Left lung (tissue), 10 donors: Measurements from ENCODE around the gene FGF14. TPM values are rescaled to one million over a fixed set of nuclear protein-coding genes. Genes with fewer than 3 reads are reported as not detected.

Experiments used
- ATAC-seq: fragments of 200-7000 bp; cut with Tn5 transposase; one replicate; pipeline ENCODE4 v1.9.1; 2020; ENCODE audit warnings: moderate library complexity
- DNase-seq, 4 donors: peaks; one replicate each; pipeline ENCODE4 v3.0.0-alpha.2; 2013 to 2020
- H3K27ac ChIP-seq, 2 donors: fragments of 200-600 bp; sonication (generic) in 1 of 2; one replicate each; pipeline versions ENCODE4 v1.5.0 to v1.8.0; 2020 to 2021
- H3K27me3 ChIP-seq, 2 donors: fragments of 200-600 bp; sonication (generic) in 1 of 2; one replicate each; pipeline versions ENCODE4 v1.5.0 to v1.8.0; 2020 to 2021
- H3K36me3 ChIP-seq, 2 donors: fragments of 200-600 bp; sonication (generic) in 1 of 2; one replicate each; pipeline versions ENCODE4 v1.5.0 to v1.8.0; 2020 to 2021
- H3K4me1 ChIP-seq, 2 donors: fragments of 200-600 bp; one replicate each; pipeline ENCODE4 v1.8.0; 2021
- H3K4me3 ChIP-seq, 2 donors: fragments of 200-600 bp; sonication (generic) in 1 of 2; one replicate each; pipeline versions ENCODE4 v1.5.0 to v1.8.0; 2020 to 2021; ENCODE audit warnings: mild to moderate bottlenecking in 1 of 2
- H3K9me3 ChIP-seq, 2 donors: fragments of 200-600 bp; sonication (generic) in 1 of 2; one replicate each; pipeline versions ENCODE4 v1.5.0 to v1.8.0; 2020 to 2021
- CTCF ChIP-seq, 2 donors: fragments of 200-600 bp; sonication (generic) in 1 of 2; IDR thresholded peaks; one replicate each; pipeline versions ENCODE4 v1.5.0 to v1.8.0; 2021; ENCODE audit warnings: antibody characterized with exemption in 2 of 2
- intact Hi-C, 2 donors: fragments of 100-400 bp; cut with DNase I; formaldehyde crosslinking; loops; one replicate each; pipeline versions ENCODE4 v1.11.2 to v1.14.2; 2022
- polyA plus RNA-seq, 6 donors: library from polyadenylated mRNA; unstranded; fragments of 120-200 nt; gene quantifications; one replicate each; pipeline ENCODE4 v1.2.1, GENCODE V29; 2013; ENCODE audit not compliant: insufficient read length in 6 of 6
- total RNA-seq, 2 donors: library from RNA; stranded (reverse); fragmentation: NEBNext Ultra II Directional; extraction: Animal tissue kit (Norgen Biotek cat#: 25700); gene quantifications; one replicate each; pipeline ENCODE4 v1.2.1, GENCODE V29; 2021
- donor health status: DM: no; HTN: yes; CAD: no.
- donor health status: DM: no; HTN: no; CAD: no.

FGF14 gene
- total and polyA plus RNA-seq, 8 donors = 0.45 to 3.4 (median 0.78) TPM

- no peaks in the 10 kb centered on the region for H3K9me3 ChIP-seq
- TF ChIP-seq CTCF (IDR thresholded peaks at IDR 0.05) = no peak
- DNase-seq = no peak
- ATAC-seq = no peak
- no peaks in the 10 kb centered on the region for H3K27me3 ChIP-seq
- intact Hi-C loops = no loop called here
- H3K4me1 ChIP-seq = no peaks in the 10 kb centered on the region
- no peak overlapping the region for H3K27ac ChIP-seq
- H3K36me3 ChIP-seq = no peaks in the 10 kb centered on the region
- no peak overlapping the region for H3K4me3 ChIP-seq
These were observed 532.3 kb downstream of the FGF14 start for GRCh38 chr13:101869553-101869952.

- intact Hi-C loops = no loop called here
- H3K9me3 ChIP-seq = no peaks in the 10 kb centered on the region
- H3K27me3 ChIP-seq = no peaks in the 10 kb centered on the region
- no peak for TF ChIP-seq CTCF (IDR thresholded peaks at IDR 0.05)
- H3K4me3 ChIP-seq = no peak overlapping the region
- DNase-seq = no peak
- no peak for ATAC-seq
- no peaks in the 10 kb centered on the region for H3K36me3 ChIP-seq
- H3K27ac ChIP-seq = no peak overlapping the region
- H3K4me1 ChIP-seq = no peaks in the 10 kb centered on the region
These were observed 533.0 kb downstream of the FGF14 start for GRCh38 chr13:101868585-101869469.

GRCh38 chr13:101866889-101867581, 534.8 kb downstream of the FGF14 start:
- no peak for ATAC-seq
- intact Hi-C loops = no loop called here

GRCh38 chr13:101858860-101859259, 543.0 kb downstream of the FGF14 start:
- Histone ChIP-seq H3K9me3 (no peaks in the 10 kb centered on the region), H3K4me3 (no peak overlapping the region), H3K36me3 (no peaks in the 10 kb centered on the region), H3K27me3 (no peaks in the 10 kb centered on the region), H3K27ac (no peak overlapping the region), H3K4me1 (no peaks in the 10 kb centered on the region)
- intact Hi-C loops = no loop called here
- ATAC-seq (no peak), DNase-seq (no peak)
- TF ChIP-seq CTCF (IDR thresholded peaks at IDR 0.05) = no peak

More at GRCh38 chr13:101866889-101867581, 534.8 kb downstream of the FGF14 start:
- Histone ChIP-seq H3K27ac (no peak overlapping the region), H3K9me3 (no peaks in the 10 kb centered on the region), H3K4me3 (no peak overlapping the region), H3K4me1 (no peaks in the 10 kb centered on the region), H3K27me3 (no peaks in the 10 kb centered on the region), H3K36me3 (no peaks in the 10 kb centered on the region)
- no peak for DNase-seq
- no peak for TF ChIP-seq CTCF (IDR thresholded peaks at IDR 0.05)

GRCh38 chr13:101846701-101847100, 555.1 kb downstream of the FGF14 start:
- no peak overlapping the region for H3K4me3 ChIP-seq
- no peak for DNase-seq
- H3K9me3 ChIP-seq = no peaks in the 10 kb centered on the region
- TF ChIP-seq CTCF (IDR thresholded peaks at IDR 0.05) = no peak
- ATAC-seq = no peak
- intact Hi-C loops = no loop called here
- no peak overlapping the region for H3K27ac ChIP-seq
- H3K27me3 ChIP-seq = no peaks in the 10 kb centered on the region
- no peaks in the 10 kb centered on the region for H3K4me1 ChIP-seq
- no peaks in the 10 kb centered on the region for H3K36me3 ChIP-seq
